Activated T-cell treated with anti-CD3 and anti-CD28 coated beads for 24 hours (primary cell): ENCODE data around the gene MYLK4.

ENCODE experiments used
- DNase-seq: peaks from one replicate; pipeline ENCODE4 v3.0.0-alpha.2; 2020; ENCODE audit warnings: low read depth

MYLK4 gene

GRCh38 chr6:2630359-2630758, 120.4 kb downstream of the MYLK4 start:
- no peak for DNase-seq

- no peak for DNase-seq
Measured at GRCh38 chr6:2626401-2626800, 124.3 kb downstream of the MYLK4 start.

GRCh38 chr6:2625581-2625980, 125.1 kb downstream of the MYLK4 start:
- DNase-seq, result no peak

- DNase-seq, result no peak
Measured at GRCh38 chr6:2624177-2624576, 126.5 kb downstream of the MYLK4 start.

GRCh38 chr6:2623295-2623694, 127.4 kb downstream of the MYLK4 start:
- no peak for DNase-seq

GRCh38 chr6:2622671-2623070, 128.1 kb downstream of the MYLK4 start:
- no peak for DNase-seq

- DNase-seq, result no peak
Measured at GRCh38 chr6:2619651-2620050, 131.1 kb downstream of the MYLK4 start.

GRCh38 chr6:2617729-2618128, 133.0 kb downstream of the MYLK4 start:
- no peak for DNase-seq

- no peak for DNase-seq
Measured at GRCh38 chr6:2616811-2617210, 133.9 kb downstream of the MYLK4 start.

- DNase-seq, result no peak
Measured at GRCh38 chr6:2615251-2615650, 135.5 kb downstream of the MYLK4 start.

- DNase-seq, result no peak
Measured at GRCh38 chr6:2614846-2615245, 135.9 kb downstream of the MYLK4 start.

- DNase-seq, result no peak
Measured at GRCh38 chr6:2614155-2614554, 136.6 kb downstream of the MYLK4 start.
